ENCODE data around the gene PIM1. TPM values are rescaled to one million over a fixed set of nuclear protein-coding genes. Genes with fewer than 3 reads are reported as not detected.

Gene PIM1
- total RNA-seq, 1 experiment from 2014 or later = 47.5 TPM

DNA sequence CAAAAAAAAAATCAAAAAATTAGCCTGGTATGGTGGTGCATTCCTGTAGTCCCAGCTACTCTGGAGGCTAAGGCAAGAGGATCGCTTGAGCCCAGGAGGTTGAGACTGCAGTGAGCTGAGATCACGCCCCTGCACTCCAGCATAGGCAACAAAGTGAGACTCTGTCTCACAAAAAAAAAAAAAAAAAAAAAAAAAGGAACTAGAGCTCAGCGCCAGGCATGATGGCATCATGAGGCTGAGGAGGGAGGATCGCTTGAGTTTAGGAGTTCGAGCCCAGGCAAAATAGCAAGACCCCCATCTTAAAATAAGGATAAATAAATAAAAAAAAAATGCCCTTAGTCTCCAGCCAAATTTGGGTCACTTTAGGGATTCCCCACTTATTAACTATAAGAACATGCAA lies 40.4 kb upstream of the PIM1 start:
- no peak overlapping the region for H2AFZ ChIP-seq (ENCODE audit: low read length)
- no peaks in the 10 kb centered on the region for H3K9me3 ChIP-seq (ENCODE audit: control insufficient read depth, low read depth, low read length)
- H3K27ac ChIP-seq (ENCODE audit: insufficient read length, low read depth, low read length) = no peak overlapping the region
- peaks cover 10% of the 10 kb centered on the region; the same call in 1 of the 2 replicates for H3K79me2 ChIP-seq (ENCODE audit: insufficient read depth, low read length)
- no peak overlapping the region for H2BK5ac ChIP-seq (ENCODE audit: insufficient read length, low read length)
- no peak overlapping the region for H2BK15ac ChIP-seq (ENCODE audit: low read depth, low read length)
- H2AK5ac ChIP-seq (ENCODE audit: insufficient read length, low read length) = no peak overlapping the region
- H4K8ac ChIP-seq (replicated peaks; ENCODE audit: insufficient read length, low read depth, low read length) = no peak overlapping the region
- H3K4me1 Mint-ChIP-seq = peaks cover 61 to 72% of the 10 kb centered on the region in 2 experiments
- H3K14ac ChIP-seq (ENCODE audit: insufficient read depth, low read length) = no peak overlapping the region
- no peak for DNase-seq
- H3K79me1 ChIP-seq (ENCODE audit: insufficient read depth, low read depth, low read length, poor library complexity, severe bottlenecking) = no peaks in the 10 kb centered on the region
- no peak overlapping the region for H3K18ac ChIP-seq (ENCODE audit: insufficient read length, low read depth, low read length)
- no peak overlapping the region for H2BK120ac ChIP-seq (ENCODE audit: low read depth, low read length, poor library complexity, severe bottlenecking)
- no peak overlapping the region for H3K9ac ChIP-seq (ENCODE audit: extremely low read depth, insufficient read length, low read length)
- H4K5ac ChIP-seq (ENCODE audit: insufficient read length, low read depth, low read length) = no peak overlapping the region
- H3K27me3 ChIP-seq (ENCODE audit: insufficient read depth, low read length) = no peaks in the 10 kb centered on the region
- peaks cover 16 to 22% (median 16%) of the 10 kb centered on the region in 3 experiments for H3K36me3 Mint-ChIP-seq (ENCODE audit: insufficient read depth in 1 of 3, low read depth in 3 of 3)
- peaks cover 8% of the 10 kb centered on the region for H3K23me2 ChIP-seq (ENCODE audit: insufficient read length, low read depth, low read length, poor library complexity, severe bottlenecking)
- H3K27ac Mint-ChIP-seq = peak overlapping the region; percentile 70 to 97 (median 95); a peak in 5 of 7 replicates
- H3K9me3 Mint-ChIP-seq = no peaks in the 10 kb centered on the region
- H3K23ac ChIP-seq (ENCODE audit: insufficient read length, low read depth, low read length) = no peak overlapping the region
- H3K27me3 Mint-ChIP-seq (ENCODE audit: low read depth) = no peaks in the 10 kb centered on the region
- WGBS (ENCODE audit: extremely low coverage, insufficient read length, low lambda C conversion rate) = no CpG with 5 or more reads among the region's 5 CpGs
- TF ChIP-seq, protein P1, sequence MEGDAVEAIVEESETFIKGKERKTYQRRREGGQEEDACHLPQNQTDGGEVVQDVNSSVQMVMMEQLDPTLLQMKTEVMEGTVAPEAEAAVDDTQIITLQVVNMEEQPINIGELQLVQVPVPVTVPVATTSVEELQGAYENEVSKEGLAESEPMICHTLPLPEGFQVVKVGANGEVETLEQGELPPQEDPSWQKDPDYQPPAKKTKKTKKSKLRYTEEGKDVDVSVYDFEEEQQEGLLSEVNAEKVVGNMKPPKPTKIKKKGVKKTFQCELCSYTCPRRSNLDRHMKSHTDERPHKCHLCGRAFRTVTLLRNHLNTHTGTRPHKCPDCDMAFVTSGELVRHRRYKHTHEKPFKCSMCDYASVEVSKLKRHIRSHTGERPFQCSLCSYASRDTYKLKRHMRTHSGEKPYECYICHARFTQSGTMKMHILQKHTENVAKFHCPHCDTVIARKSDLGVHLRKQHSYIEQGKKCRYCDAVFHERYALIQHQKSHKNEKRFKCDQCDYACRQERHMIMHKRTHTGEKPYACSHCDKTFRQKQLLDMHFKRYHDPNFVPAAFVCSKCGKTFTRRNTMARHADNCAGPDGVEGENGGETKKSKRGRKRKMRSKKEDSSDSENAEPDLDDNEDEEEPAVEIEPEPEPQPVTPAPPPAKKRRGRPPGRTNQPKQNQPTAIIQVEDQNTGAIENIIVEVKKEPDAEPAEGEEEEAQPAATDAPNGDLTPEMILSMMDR (conservative IDR thresholded peaks at IDR 0.05) = no peak
- no peak overlapping the region for H3T11ph ChIP-seq (ENCODE audit: low read length)
- no peak overlapping the region for H4K91ac ChIP-seq (ENCODE audit: insufficient read length, low read depth, low read length)
- H3K4me1 ChIP-seq (ENCODE audit: insufficient read depth, low read length) = peaks cover 10% of the 10 kb centered on the region; the same call in 1 of the 2 replicates
- no peaks in the 10 kb centered on the region for H4K20me1 ChIP-seq (ENCODE audit: control insufficient read depth, insufficient read depth, insufficient read length)
- H3K4me3 Mint-ChIP-seq = no peak overlapping the region
- no peak overlapping the region for H3K4ac ChIP-seq (ENCODE audit: low read depth, low read length)
- H3K56ac ChIP-seq (ENCODE audit: insufficient read length, low read depth, low read length) = no peak overlapping the region
- H2BK12ac ChIP-seq (ENCODE audit: insufficient read length, low read depth, low read length) = no peak overlapping the region
- no peak overlapping the region for H2BK20ac ChIP-seq (ENCODE audit: low read depth, low read length, poor library complexity, severe bottlenecking)
- H3K4me2 ChIP-seq (ENCODE audit: insufficient read depth, insufficient read length, low read length) = no peak overlapping the region
